GM23338 (cell line): ENCODE data around the gene PNKP. TPM values are rescaled to one million over a fixed set of nuclear protein-coding genes. Genes with fewer than 3 reads are reported as not detected.

Source experiments
- ATAC-seq: fragments of 200-7000 bp; cut with Tn5 transposase; 3 replicates; pipeline ENCODE4 v1.9.1; 2020
- DNase-seq: peaks from one replicate; pipeline ENCODE4 v3.0.0-alpha.2; 2015; ENCODE audit warnings: low spot score
- H2AFZ ChIP-seq: fragments of 200-600 bp; sonication (generic); 2 replicates; pipeline ENCODE4 v1.8.0; 2016; ENCODE audit warnings: antibody characterized with exemption, mild to moderate bottlenecking, moderate library complexity
- H3F3A ChIP-seq: fragments of 200-600 bp; sonication (generic); replicated peaks from 2 replicates; pipeline ENCODE4 v1.8.0; 2017; ENCODE audit warnings: antibody characterized with exemption, mixed run types, low read depth
- H3K27ac ChIP-seq: fragments of 200-600 bp; sonication (generic); 2 replicates; pipeline ENCODE4 v1.6.1; 2016; ENCODE audit warnings: low read depth
- H3K27me3 ChIP-seq: fragments of 200-600 bp; sonication (generic); 2 replicates; pipeline ENCODE4 v1.8.0; 2016; ENCODE audit warnings: mild to moderate bottlenecking, mixed run types, moderate library complexity; ENCODE audit not compliant: insufficient read depth
- H3K36me3 ChIP-seq: fragments of 200-600 bp; sonication (generic); 2 replicates; pipeline ENCODE4 v1.8.0; 2016; ENCODE audit warnings: mild to moderate bottlenecking; ENCODE audit not compliant: insufficient read depth
- H3K4me1 ChIP-seq: fragments of 200-600 bp; sonication (generic); 2 replicates; pipeline ENCODE4 v1.8.0; 2016; ENCODE audit warnings: mild to moderate bottlenecking, moderate library complexity; ENCODE audit not compliant: insufficient read depth
- H3K4me2 ChIP-seq: fragments of 200-600 bp; sonication (generic); 2 replicates; pipeline ENCODE4 v1.7.1; 2017; ENCODE audit warnings: mixed run types
- H3K4me3 ChIP-seq: fragments of 200-600 bp; sonication (generic); 2 replicates; pipeline ENCODE4 v1.6.1; 2016; ENCODE audit warnings: mixed run types
- H3K79me2 ChIP-seq: fragments of 200-600 bp; sonication (generic); replicated peaks from 2 replicates; pipeline ENCODE4 v1.8.0; 2017; ENCODE audit warnings: mild to moderate bottlenecking; ENCODE audit not compliant: insufficient read depth
- H3K9me2 ChIP-seq: fragments of 200-600 bp; sonication (generic); 2 replicates; pipeline ENCODE4 v1.8.0; 2017; ENCODE audit not compliant: insufficient read depth
- H4K20me1 ChIP-seq: fragments of 200-600 bp; sonication (generic); replicated peaks from 2 replicates; pipeline ENCODE4 v1.8.0; 2017; ENCODE audit warnings: mild to moderate bottlenecking; ENCODE audit not compliant: insufficient read depth
- H3K27ac Mint-ChIP-seq: 2 replicates; pipeline ENCODE4 v1.8.0; 2020; ENCODE audit warnings: inconsistent platforms, mild to moderate bottlenecking, moderate library complexity, mixed read lengths
- H3K27me3 Mint-ChIP-seq: 3 replicates; pipeline ENCODE4 v1.8.0; 2022; ENCODE audit warnings: low read depth, mild to moderate bottlenecking, moderate library complexity, mixed read lengths, inconsistent platforms; ENCODE audit not compliant: insufficient read depth, poor library complexity
- H3K36me3 Mint-ChIP-seq: 3 replicates; pipeline ENCODE4 v1.8.0; 2021; ENCODE audit warnings: low read depth, mild to moderate bottlenecking, inconsistent platforms, moderate library complexity, mixed read lengths
- H3K4me1 Mint-ChIP-seq: 3 replicates; pipeline ENCODE4 v1.8.0; 2020; ENCODE audit warnings: mild to moderate bottlenecking, inconsistent platforms, mixed read lengths
- H3K4me3 Mint-ChIP-seq: 3 replicates; pipeline ENCODE4 v1.8.0; 2021; ENCODE audit warnings: moderate library complexity, mild to moderate bottlenecking, inconsistent platforms, mixed read lengths
- H3K9me3 Mint-ChIP-seq: 3 replicates; pipeline ENCODE4 v1.8.0; 2020; ENCODE audit warnings: moderate library complexity, mild to moderate bottlenecking, inconsistent platforms, mixed read lengths
- JUNB ChIP-seq: IDR thresholded peaks from one replicate; pipeline ENCODE4 v1.6.1; 2016; ENCODE audit warnings: antibody characterized with exemption; ENCODE audit not compliant: unreplicated experiment
- STAT1 ChIP-seq: IDR thresholded peaks from one replicate; pipeline ENCODE4 v1.6.1; 2016; ENCODE audit warnings: antibody characterized with exemption; ENCODE audit not compliant: unreplicated experiment
- ZNF114 ChIP-seq: fragments of 250-450 bp; sonication (Bioruptor Pico); IDR thresholded peaks from 2 replicates; pipeline ENCODE4 v1.5.0; 2020; ENCODE audit warnings: mild to moderate bottlenecking, moderate library complexity
- polyA plus RNA-seq: library from polyadenylated mRNA; unstranded; fragments of >200 nt; fragmentation: Nextera tagmentation; extraction: Ambion mirVana; gene quantifications from 2 replicates; pipeline ENCODE4 v1.2.1, GENCODE V29; 2016
- total RNA-seq: library from RNA; depleted of rRNA; stranded (reverse); fragments of >200 nt; shearing (Covaris generic); gene quantifications from 2 replicates; pipeline ENCODE4 v1.2.3, GENCODE V29; 2014
- TF ChIP-seq, protein P1 (sequence below): IDR thresholded peaks from one replicate; pipeline ENCODE4 v1.6.1; 2018; ENCODE audit warnings: antibody characterized with exemption; ENCODE audit not compliant: unreplicated experiment
- TF ChIP-seq, protein P2 (sequence below), 2 experiments: fragments of 200-600 bp in 1 of 2; sonication (generic) in 1 of 2; conservative IDR thresholded peaks; 2 replicates each; pipeline versions ENCODE4 v1.5.1 to v1.6.1; 2016 to 2017; ENCODE audit warnings: antibody characterized with exemption in 2 of 2, low read depth in 2 of 2, mild to moderate bottlenecking in 2 of 2, moderate library complexity in 1 of 2
- TF ChIP-seq, protein P3 (sequence below): IDR thresholded peaks from 2 replicates; pipeline ENCODE4 v1.6.1; 2016; ENCODE audit warnings: antibody characterized with exemption

PNKP gene
- total and polyA plus RNA-seq, 2 experiments from 2014 or later = 99.6 to 109 TPM

DNA sequence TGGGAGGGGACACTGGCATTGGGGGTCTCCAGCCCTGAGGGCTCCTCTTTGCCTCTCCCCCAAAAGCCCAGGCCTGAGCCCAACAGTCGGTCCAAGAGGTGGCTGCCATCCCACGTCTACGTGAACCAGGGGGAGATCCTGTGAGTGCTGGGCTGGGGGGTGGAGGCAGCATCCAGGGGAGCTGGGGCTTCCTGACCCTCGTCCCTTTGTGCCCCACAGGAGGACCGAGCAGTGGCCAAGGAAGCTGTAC lies 9.6 kb downstream of the PNKP start (continued):
- TF ChIP-seq, protein P1, sequence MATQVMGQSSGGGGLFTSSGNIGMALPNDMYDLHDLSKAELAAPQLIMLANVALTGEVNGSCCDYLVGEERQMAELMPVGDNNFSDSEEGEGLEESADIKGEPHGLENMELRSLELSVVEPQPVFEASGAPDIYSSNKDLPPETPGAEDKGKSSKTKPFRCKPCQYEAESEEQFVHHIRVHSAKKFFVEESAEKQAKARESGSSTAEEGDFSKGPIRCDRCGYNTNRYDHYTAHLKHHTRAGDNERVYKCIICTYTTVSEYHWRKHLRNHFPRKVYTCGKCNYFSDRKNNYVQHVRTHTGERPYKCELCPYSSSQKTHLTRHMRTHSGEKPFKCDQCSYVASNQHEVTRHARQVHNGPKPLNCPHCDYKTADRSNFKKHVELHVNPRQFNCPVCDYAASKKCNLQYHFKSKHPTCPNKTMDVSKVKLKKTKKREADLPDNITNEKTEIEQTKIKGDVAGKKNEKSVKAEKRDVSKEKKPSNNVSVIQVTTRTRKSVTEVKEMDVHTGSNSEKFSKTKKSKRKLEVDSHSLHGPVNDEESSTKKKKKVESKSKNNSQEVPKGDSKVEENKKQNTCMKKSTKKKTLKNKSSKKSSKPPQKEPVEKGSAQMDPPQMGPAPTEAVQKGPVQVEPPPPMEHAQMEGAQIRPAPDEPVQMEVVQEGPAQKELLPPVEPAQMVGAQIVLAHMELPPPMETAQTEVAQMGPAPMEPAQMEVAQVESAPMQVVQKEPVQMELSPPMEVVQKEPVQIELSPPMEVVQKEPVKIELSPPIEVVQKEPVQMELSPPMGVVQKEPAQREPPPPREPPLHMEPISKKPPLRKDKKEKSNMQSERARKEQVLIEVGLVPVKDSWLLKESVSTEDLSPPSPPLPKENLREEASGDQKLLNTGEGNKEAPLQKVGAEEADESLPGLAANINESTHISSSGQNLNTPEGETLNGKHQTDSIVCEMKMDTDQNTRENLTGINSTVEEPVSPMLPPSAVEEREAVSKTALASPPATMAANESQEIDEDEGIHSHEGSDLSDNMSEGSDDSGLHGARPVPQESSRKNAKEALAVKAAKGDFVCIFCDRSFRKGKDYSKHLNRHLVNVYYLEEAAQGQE = no peak
- TF ChIP-seq STAT1 (no peak), ZNF114 (no peak), JUNB (no peak)

DNA sequence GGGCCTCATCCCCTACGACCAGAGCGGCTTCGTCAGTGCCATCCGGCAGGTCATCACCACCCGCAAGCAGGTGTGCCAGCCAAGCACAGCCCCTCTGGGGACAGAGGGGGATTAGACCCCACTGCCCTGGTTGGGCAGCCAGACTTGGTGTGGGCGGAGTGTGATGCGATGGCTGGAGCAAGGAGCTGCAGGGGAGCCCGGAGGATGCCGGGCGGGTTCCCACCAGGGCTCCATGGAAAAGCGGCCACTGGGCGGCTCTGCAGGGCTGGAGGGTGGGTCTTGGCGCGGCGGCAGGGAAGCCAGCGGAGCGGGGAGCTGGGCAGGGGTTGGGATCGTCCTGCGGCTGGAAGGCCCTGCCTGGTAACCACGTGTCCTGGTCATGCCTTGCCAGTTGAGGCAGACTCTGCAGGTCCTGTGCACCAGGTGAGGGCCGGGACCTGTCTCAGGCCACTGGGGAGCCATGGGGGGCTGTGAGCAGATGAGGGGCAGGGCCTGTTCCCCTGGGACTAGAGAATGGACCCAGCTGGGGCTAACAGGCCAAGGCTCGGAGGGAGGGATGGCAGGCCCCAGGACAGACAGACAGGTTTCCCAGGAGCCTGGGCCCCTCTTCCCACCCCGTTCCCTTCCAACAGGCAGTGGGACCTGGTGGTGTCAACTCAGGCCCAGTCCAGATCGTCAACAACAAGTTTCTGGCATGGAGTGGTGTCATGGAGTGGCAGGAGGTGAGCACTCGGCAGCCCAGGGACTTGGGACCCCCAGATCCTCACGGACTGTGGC lies 10.1 kb downstream of the PNKP start:
- Histone ChIP-seq H3K36me3 (no peaks in the 10 kb centered on the region; the same call in 1 of the 2 replicates), H3K27ac (0 out of 2 replicates have a peak overlapping the region, but pooled peaks have one; percentile 6), H3F3A (peaks cover 64% of the 10 kb centered on the region), H3K79me2 (peaks cover 18% of the 10 kb centered on the region), H3K4me1 (peaks cover 14% of the 10 kb centered on the region), H3K4me3 (no peak overlapping the region), H3K4me2 (no peak overlapping the region), H2AFZ (no peak overlapping the region), H3K9me2 (no peaks in the 10 kb centered on the region), H3K27me3 (no peaks in the 10 kb centered on the region), H4K20me1 (peaks cover 23% of the 10 kb centered on the region)
- DNase-seq = no peak
- H3K27me3 Mint-ChIP-seq = peaks cover 54% of the 10 kb centered on the region
- H3K9me3 Mint-ChIP-seq = peaks cover 4% of the 10 kb centered on the region; the same call in 2 of the 3 replicates
- peaks cover 72% of the 10 kb centered on the region for H3K36me3 Mint-ChIP-seq
- H3K4me1 Mint-ChIP-seq = peaks cover 21% of the 10 kb centered on the region
- ATAC-seq = peak; percentile 1; the same call in 1 of the 3 replicates
- TF ChIP-seq, protein P2, sequence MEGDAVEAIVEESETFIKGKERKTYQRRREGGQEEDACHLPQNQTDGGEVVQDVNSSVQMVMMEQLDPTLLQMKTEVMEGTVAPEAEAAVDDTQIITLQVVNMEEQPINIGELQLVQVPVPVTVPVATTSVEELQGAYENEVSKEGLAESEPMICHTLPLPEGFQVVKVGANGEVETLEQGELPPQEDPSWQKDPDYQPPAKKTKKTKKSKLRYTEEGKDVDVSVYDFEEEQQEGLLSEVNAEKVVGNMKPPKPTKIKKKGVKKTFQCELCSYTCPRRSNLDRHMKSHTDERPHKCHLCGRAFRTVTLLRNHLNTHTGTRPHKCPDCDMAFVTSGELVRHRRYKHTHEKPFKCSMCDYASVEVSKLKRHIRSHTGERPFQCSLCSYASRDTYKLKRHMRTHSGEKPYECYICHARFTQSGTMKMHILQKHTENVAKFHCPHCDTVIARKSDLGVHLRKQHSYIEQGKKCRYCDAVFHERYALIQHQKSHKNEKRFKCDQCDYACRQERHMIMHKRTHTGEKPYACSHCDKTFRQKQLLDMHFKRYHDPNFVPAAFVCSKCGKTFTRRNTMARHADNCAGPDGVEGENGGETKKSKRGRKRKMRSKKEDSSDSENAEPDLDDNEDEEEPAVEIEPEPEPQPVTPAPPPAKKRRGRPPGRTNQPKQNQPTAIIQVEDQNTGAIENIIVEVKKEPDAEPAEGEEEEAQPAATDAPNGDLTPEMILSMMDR (conservative IDR thresholded peaks at IDR 0.05; ENCODE audit: low read depth in 2 of 2) = peak in 1 of 2 experiments; percentile 11; a peak in 1 of 4 replicates
- TF ChIP-seq, protein P3, sequence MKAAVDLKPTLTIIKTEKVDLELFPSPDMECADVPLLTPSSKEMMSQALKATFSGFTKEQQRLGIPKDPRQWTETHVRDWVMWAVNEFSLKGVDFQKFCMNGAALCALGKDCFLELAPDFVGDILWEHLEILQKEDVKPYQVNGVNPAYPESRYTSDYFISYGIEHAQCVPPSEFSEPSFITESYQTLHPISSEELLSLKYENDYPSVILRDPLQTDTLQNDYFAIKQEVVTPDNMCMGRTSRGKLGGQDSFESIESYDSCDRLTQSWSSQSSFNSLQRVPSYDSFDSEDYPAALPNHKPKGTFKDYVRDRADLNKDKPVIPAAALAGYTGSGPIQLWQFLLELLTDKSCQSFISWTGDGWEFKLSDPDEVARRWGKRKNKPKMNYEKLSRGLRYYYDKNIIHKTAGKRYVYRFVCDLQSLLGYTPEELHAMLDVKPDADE = no peak
- no peak overlapping the region for H3K4me3 Mint-ChIP-seq
- H3K27ac Mint-ChIP-seq = no peak overlapping the region
